Measurements from ENCODE around the gene ETV3.

ETV3 gene

GRCh38 chr1:157096881-157097280 is 41.3 kb downstream of the ETV3 start:
- DNase-seq, result no peak
- H3K27me3 ChIP-seq (ENCODE audit: insufficient read depth, low read depth, severe bottlenecking), result peaks cover 18% of the 10 kb centered on the region

GRCh38 chr1:157095551-157095950 is 42.6 kb downstream of the ETV3 start:
- DNase-seq, result no peak
- Histone ChIP-seq H3K4me3 (ENCODE audit: low read depth, low read length) (no peak overlapping the region), H3K27me3 (ENCODE audit: insufficient read depth, low read depth, severe bottlenecking) (peaks cover 28% of the 10 kb centered on the region), H3K9me3 (ENCODE audit: severe bottlenecking) (no peaks in the 10 kb centered on the region), H3K27ac (no peak overlapping the region), H3K36me3 (no peaks in the 10 kb centered on the region)
- TF ChIP-seq CTCF (IDR thresholded peaks at IDR 0.05; ENCODE audit: low read depth, low read length), result no peak

More at GRCh38 chr1:157096881-157097280, 41.3 kb downstream of the ETV3 start:
- no peaks in the 10 kb centered on the region for H3K36me3 ChIP-seq
- no peak overlapping the region for H3K4me3 ChIP-seq (ENCODE audit: low read depth, low read length)
- TF ChIP-seq CTCF (IDR thresholded peaks at IDR 0.05; ENCODE audit: low read depth, low read length), result no peak
- H3K27ac ChIP-seq, result no peak overlapping the region
- no peaks in the 10 kb centered on the region for H3K9me3 ChIP-seq (ENCODE audit: severe bottlenecking)

GRCh38 chr1:157095091-157095490 is 43.1 kb downstream of the ETV3 start:
- no peak for TF ChIP-seq CTCF (IDR thresholded peaks at IDR 0.05; ENCODE audit: low read depth, low read length)
- Histone ChIP-seq H3K9me3 (ENCODE audit: severe bottlenecking) (no peaks in the 10 kb centered on the region), H3K27ac (no peak overlapping the region), H3K4me3 (ENCODE audit: low read depth, low read length) (no peak overlapping the region), H3K27me3 (ENCODE audit: insufficient read depth, low read depth, severe bottlenecking) (peaks cover 28% of the 10 kb centered on the region), H3K36me3 (no peaks in the 10 kb centered on the region)
- DNase-seq, result no peak

DNA sequence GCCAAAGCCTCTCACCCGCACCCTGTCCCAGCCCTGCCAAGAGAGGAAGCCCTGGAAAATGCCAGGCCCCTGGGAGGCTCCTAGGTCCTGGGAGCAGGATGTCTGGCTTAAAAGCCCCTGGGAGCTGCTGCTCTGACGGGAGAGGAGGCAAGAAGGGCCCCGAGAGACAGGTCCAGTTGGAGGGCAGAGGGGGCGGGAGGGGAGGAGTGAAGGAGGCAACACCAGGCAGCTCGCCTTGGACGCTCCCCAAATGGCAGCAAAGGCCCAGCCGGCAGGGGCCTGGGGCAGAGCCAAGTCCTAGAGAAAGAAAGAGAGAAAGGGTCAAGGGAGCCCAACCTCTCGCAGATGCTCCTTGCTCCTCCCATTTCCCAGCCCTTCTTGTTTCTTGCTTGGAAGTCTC is 45.4 kb downstream of the ETV3 start:
- TF ChIP-seq CTCF (IDR thresholded peaks at IDR 0.05; ENCODE audit: low read depth, low read length), result no peak
- H3K9me3 ChIP-seq (ENCODE audit: severe bottlenecking), result no peaks in the 10 kb centered on the region
- DNase-seq, result no peak

DNA sequence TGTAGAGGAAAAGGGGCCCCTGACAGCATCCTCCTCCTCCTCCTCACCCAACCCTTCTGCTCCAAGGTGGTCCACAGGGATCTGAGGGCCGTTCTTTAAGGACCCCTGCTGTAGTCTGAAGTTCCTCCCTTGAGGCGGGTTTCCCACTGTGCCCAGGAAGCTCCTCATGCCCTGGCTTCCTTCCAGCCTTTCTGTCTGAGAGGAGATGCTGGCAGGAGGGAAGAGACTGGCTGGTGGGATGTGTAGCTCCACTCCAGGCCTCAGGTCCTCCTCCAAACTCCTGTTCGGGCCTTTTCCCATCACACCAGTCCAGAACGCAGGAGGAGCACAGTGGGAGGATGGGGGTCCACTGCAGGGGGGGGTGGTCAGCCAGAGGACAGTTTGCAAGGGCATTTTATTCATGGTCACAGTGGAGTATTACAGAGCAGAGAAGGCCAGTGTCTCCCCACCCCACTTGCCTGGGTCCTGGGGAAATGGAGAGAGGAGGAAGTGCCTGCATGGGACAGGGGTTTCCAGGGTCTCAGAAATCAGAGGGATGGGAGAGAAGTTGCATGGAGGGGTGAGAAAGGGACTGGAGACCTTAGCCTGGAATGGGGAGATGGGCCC is 46.4 kb downstream of the ETV3 start:
- Histone ChIP-seq H3K4me3 (ENCODE audit: low read depth, low read length) (no peak overlapping the region), H3K9me3 (ENCODE audit: severe bottlenecking) (no peaks in the 10 kb centered on the region), H3K27me3 (ENCODE audit: insufficient read depth, low read depth, severe bottlenecking) (peaks cover 16% of the 10 kb centered on the region), H3K27ac (no peak overlapping the region), H3K36me3 (no peaks in the 10 kb centered on the region)
- no peak for TF ChIP-seq CTCF (IDR thresholded peaks at IDR 0.05; ENCODE audit: low read depth, low read length)
- DNase-seq, result peak; percentile 3

More for the DNA sequence above, 45.4 kb downstream of the ETV3 start:
- Histone ChIP-seq H3K36me3 (no peaks in the 10 kb centered on the region), H3K4me3 (ENCODE audit: low read depth, low read length) (no peak overlapping the region), H3K27ac (no peak overlapping the region), H3K27me3 (ENCODE audit: insufficient read depth, low read depth, severe bottlenecking) (peaks cover 16% of the 10 kb centered on the region)

DNA sequence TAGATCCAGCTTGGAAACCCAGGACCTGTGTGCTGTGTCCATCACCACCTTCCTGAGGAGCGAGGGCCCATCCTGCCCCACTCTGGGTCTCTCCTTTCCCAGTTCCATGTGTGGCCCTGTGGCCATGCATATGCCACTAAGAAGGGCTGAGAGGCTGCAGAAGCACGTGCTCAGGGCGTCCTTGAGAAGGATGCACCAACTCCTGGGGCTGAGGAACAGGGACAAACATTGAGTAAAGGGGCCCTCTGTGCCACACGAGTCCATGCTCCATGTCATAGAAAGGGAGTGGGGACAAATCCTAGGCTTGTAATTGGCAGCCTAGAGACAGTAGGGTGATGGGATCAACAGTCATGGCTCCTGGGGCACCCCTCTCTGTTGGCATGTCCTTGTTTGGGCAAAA is 47.0 kb downstream of the ETV3 start:
- Histone ChIP-seq H3K36me3 (no peaks in the 10 kb centered on the region), H3K9me3 (ENCODE audit: severe bottlenecking) (no peaks in the 10 kb centered on the region), H3K27me3 (ENCODE audit: insufficient read depth, low read depth, severe bottlenecking) (peaks cover 13% of the 10 kb centered on the region), H3K4me3 (ENCODE audit: low read depth, low read length) (no peak overlapping the region), H3K27ac (no peak overlapping the region)
- DNase-seq, result peak; percentile 7
- no peak for TF ChIP-seq CTCF (IDR thresholded peaks at IDR 0.05; ENCODE audit: low read depth, low read length)
